OCI-LY7 (cell line): ENCODE results near the gene HIP1. TPM values are rescaled to one million over a fixed set of nuclear protein-coding genes. Genes with fewer than 3 reads are reported as not detected.

Experiments
- BruUV-seq: library from RNA; stranded (reverse); fragments of 400-500 nt; replicated peaks from 2 replicates; lab custom pipeline; 2021; lab: Mats Ljungman, UMichigan
- CTCF ChIA-PET: fragments of 300-600 bp; sonication (Branson Sonifier 250); formaldehyde crosslinking; loops from one replicate; lab custom pipeline; 2022; ENCODE audit warnings: antibody characterized with exemption; ENCODE audit not compliant: unreplicated experiment; lab: Charles Lee
- POLR2A ChIA-PET: fragments of 300-600 bp; sonication (Branson Sonifier 250); formaldehyde crosslinking; loops from one replicate; lab custom pipeline; 2022; ENCODE audit warnings: antibody characterized with exemption; lab: Charles Lee
- DNase-seq: peaks from one replicate; pipeline ENCODE4 v3.0.0-alpha.2; 2015; ENCODE audit warnings: low spot score
- H2AFZ ChIP-seq: fragments of 200-600 bp; sonication (generic), shearing (Covaris generic); 2 replicates; pipeline ENCODE4 v1.6.1; 2014; ENCODE audit warnings: mild to moderate bottlenecking, antibody characterized with exemption, low read length, moderate library complexity
- H3K27ac ChIP-seq: fragments of 200-600 bp; sonication (generic); 2 replicates; pipeline ENCODE4 v1.5.1; 2014; ENCODE audit warnings: mixed run types, low read depth, mild to moderate bottlenecking, moderate library complexity, low read length, inconsistent platforms; ENCODE audit not compliant: poor library complexity, severe bottlenecking
- H3K36me3 ChIP-seq: fragments of 200-600 bp; sonication (generic); 2 replicates; pipeline ENCODE4 v1.6.1; 2014; ENCODE audit warnings: mild to moderate bottlenecking, antibody characterized with exemption, low read length, moderate library complexity, mixed read lengths; ENCODE audit not compliant: insufficient read depth
- H3K4me1 ChIP-seq: fragments of 200-600 bp; sonication (generic); 2 replicates; pipeline ENCODE4 v1.5.1; 2014; ENCODE audit warnings: mild to moderate bottlenecking, low read length; ENCODE audit not compliant: insufficient read depth, poor library complexity, severe bottlenecking
- H3K4me2 ChIP-seq: fragments of 200-600 bp; sonication (generic); 2 replicates; pipeline ENCODE4 v1.6.1; 2014; ENCODE audit warnings: mild to moderate bottlenecking, low read length
- H3K4me3 ChIP-seq: fragments of 200-600 bp; sonication (generic); 2 replicates; pipeline ENCODE4 v1.5.1; 2014; ENCODE audit warnings: mild to moderate bottlenecking, low read depth, low read length; ENCODE audit not compliant: poor library complexity, severe bottlenecking
- H3K79me2 ChIP-seq: fragments of 200-600 bp; sonication (generic); 2 replicates; pipeline ENCODE4 v1.6.1; 2016; ENCODE audit warnings: low read depth, mild to moderate bottlenecking, low read length, moderate library complexity, mixed read lengths; ENCODE audit not compliant: insufficient read depth
- H3K9me2 ChIP-seq: fragments of 200-600 bp; sonication (generic); 2 replicates; pipeline ENCODE4 v1.6.1; 2016; ENCODE audit warnings: mild to moderate bottlenecking, low read length, mixed read lengths; ENCODE audit not compliant: insufficient read depth
- H3K9me3 ChIP-seq: fragments of 200-600 bp; sonication (generic); 2 replicates; pipeline ENCODE4 v1.6.1; 2014; ENCODE audit warnings: mild to moderate bottlenecking, mixed run types, low read length, mixed read lengths
- H4K20me1 ChIP-seq: fragments of 200-600 bp; sonication (generic); 2 replicates; pipeline ENCODE4 v1.6.1; 2014; ENCODE audit warnings: mild to moderate bottlenecking, antibody characterized with exemption, low read length, moderate library complexity, mixed read lengths; ENCODE audit not compliant: insufficient read depth
- EZH2phosphoT487 ChIP-seq: fragments of 200-600 bp; sonication (generic); IDR thresholded peaks from 2 replicates; pipeline ENCODE4 v1.6.1; 2018; ENCODE audit warnings: low read depth, borderline replicate concordance, mild to moderate bottlenecking, mixed run types, antibody characterized with exemption, low read length, moderate library complexity, mixed read lengths
- intact Hi-C: fragments of 100-400 bp; cut with micrococcal nuclease; formaldehyde crosslinking; loops from one replicate; pipeline ENCODE4 v1.10.0; 2022; ENCODE audit not compliant: unreplicated experiment
- total RNA-seq, 2 experiments: library from RNA; depleted of rRNA in 1 of 2; stranded (reverse); fragments of >200 nt in 1 of 2; shearing (Covaris generic) in 1 of 2; gene quantifications; 2 replicates each; pipeline ENCODE4 v1.2.3, GENCODE V29; 2014 to 2022
- TF ChIP-seq, protein P1 (sequence below): fragments of 200-600 bp; sonication (generic); conservative IDR thresholded peaks from 2 replicates; pipeline ENCODE4 v1.5.1; 2014; ENCODE audit warnings: mild to moderate bottlenecking, antibody characterized with exemption, low read length, moderate library complexity, mixed read lengths

HIP1 gene
- total RNA-seq, 2 experiments from 2014 or later: 15.0 to 27.8 TPM

DNA sequence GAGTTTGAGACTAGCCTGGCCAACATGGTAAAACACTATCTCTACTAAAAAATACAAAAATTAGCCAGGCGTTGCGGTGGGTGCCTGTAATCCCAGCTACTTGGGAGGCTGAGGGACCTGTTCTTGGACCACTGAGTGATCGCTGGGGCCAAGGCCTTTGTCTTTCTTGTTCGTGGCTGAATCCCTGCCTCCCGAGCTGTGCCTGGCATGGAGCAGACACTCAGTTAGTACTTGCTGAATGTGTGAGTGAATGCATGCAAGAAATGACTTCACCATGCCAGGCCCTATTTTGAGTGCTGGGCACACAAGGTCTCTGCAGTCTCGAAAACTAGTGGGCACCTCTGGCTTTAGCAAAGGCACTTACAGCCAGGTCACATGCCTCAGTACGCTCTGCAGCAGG lies 85.1 kb downstream of the HIP1 start:
- peaks cover 15% of the 10 kb centered on the region for H3K4me1 ChIP-seq
- H3K4me3 ChIP-seq: no peak overlapping the region
- no peaks in the 10 kb centered on the region for H4K20me1 ChIP-seq
- no peak for TF ChIP-seq EZH2phosphoT487
- TF ChIP-seq, protein P1, sequence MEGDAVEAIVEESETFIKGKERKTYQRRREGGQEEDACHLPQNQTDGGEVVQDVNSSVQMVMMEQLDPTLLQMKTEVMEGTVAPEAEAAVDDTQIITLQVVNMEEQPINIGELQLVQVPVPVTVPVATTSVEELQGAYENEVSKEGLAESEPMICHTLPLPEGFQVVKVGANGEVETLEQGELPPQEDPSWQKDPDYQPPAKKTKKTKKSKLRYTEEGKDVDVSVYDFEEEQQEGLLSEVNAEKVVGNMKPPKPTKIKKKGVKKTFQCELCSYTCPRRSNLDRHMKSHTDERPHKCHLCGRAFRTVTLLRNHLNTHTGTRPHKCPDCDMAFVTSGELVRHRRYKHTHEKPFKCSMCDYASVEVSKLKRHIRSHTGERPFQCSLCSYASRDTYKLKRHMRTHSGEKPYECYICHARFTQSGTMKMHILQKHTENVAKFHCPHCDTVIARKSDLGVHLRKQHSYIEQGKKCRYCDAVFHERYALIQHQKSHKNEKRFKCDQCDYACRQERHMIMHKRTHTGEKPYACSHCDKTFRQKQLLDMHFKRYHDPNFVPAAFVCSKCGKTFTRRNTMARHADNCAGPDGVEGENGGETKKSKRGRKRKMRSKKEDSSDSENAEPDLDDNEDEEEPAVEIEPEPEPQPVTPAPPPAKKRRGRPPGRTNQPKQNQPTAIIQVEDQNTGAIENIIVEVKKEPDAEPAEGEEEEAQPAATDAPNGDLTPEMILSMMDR: no peak
- no peak overlapping the region for H3K27ac ChIP-seq
- no peaks in the 10 kb centered on the region for H3K9me3 ChIP-seq
- POLR2A ChIA-PET: no interaction called here
- no peak for DNase-seq
- H2AFZ ChIP-seq: no peak overlapping the region
- H3K9me2 ChIP-seq: no peaks in the 10 kb centered on the region
- intact Hi-C loops: no loop called here
- peaks cover 6% of the 10 kb centered on the region; the same call in 1 of the 2 replicates for H3K36me3 ChIP-seq
- no peak overlapping the region for H3K4me2 ChIP-seq
- H3K79me2 ChIP-seq: no peaks in the 10 kb centered on the region
- CTCF ChIA-PET: no interaction called here
- BruUV-seq: no TSS peak

DNA sequence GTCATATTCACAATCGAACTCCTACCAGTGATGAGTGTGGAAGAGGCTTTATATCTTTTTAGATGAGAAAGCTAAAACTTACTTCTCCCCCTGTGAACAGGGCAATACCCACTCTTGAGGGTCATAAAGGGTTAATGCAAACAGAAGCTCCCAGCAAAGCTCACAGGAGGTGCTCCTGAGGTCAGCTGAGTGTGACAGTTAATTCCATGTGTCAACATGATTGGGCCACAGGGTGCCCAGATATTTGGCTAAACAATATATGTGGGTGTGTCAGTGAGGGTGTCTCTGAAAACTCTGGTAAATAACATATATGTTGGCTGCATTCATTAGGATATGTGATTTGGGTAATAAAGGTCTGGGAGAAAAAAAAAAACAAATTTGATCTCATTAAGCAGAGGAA lies 86.0 kb downstream of the HIP1 start:
- TF ChIP-seq, protein P1: no peak
- TF ChIP-seq EZH2phosphoT487: no peak

DNA sequence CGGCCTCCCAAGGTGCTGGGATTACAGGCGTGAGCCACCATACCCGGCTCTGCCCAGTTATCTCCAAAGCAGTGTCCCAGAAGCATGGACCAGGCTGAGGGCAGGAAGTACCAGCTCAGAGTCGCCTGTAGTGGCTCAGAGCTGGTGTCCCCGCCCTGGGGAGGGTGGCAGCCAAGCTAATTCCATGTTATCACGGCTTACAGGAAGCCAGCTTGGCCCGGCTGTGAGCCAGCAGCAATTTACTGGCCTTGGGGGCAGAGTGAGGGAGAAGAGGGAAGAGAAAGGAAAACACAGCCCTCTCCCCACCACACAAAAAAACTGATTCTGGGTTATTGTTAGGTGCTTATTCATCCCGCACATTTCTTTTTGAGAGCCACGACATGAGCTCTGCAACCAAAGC lies 88.1 kb downstream of the HIP1 start:
- peaks cover 13% of the 10 kb centered on the region; the same call in 1 of the 2 replicates for H3K36me3 ChIP-seq
- intact Hi-C loops: no loop called here
- TF ChIP-seq EZH2phosphoT487: no peak
- TF ChIP-seq, protein P1: no peak
- H4K20me1 ChIP-seq: no peaks in the 10 kb centered on the region
- H3K79me2 ChIP-seq: no peaks in the 10 kb centered on the region
- no peak for DNase-seq
- H3K27ac ChIP-seq: no peak overlapping the region
- BruUV-seq: no TSS peak
- H3K9me3 ChIP-seq: no peaks in the 10 kb centered on the region
- ChIA-PET CTCF (interaction anchor here (0.6 kb wide), 1 partner anchor 16 kb away, joined by 7 read pairs; no protein-coding TSS in a partner anchor), POLR2A (interaction anchor here (1.3 kb wide), 1 partner anchor 22 kb away, joined by 3 read pairs; no protein-coding TSS in a partner anchor)
- H2AFZ ChIP-seq: no peak overlapping the region
- peaks cover 15% of the 10 kb centered on the region for H3K4me1 ChIP-seq
- H3K4me2 ChIP-seq: no peak overlapping the region
- no peaks in the 10 kb centered on the region for H3K9me2 ChIP-seq
- no peak overlapping the region for H3K4me3 ChIP-seq

More for the DNA sequence above, 86.0 kb downstream of the HIP1 start:
- Histone ChIP-seq H3K79me2 (no peaks in the 10 kb centered on the region), H2AFZ (no peak overlapping the region), H3K36me3 (peaks cover 9% of the 10 kb centered on the region; the same call in 1 of the 2 replicates), H3K4me3 (no peak overlapping the region), H3K9me2 (no peaks in the 10 kb centered on the region), H3K27ac (no peak overlapping the region), H4K20me1 (no peaks in the 10 kb centered on the region), H3K4me2 (no peak overlapping the region), H3K4me1 (peaks cover 15% of the 10 kb centered on the region), H3K9me3 (no peaks in the 10 kb centered on the region)
- POLR2A ChIA-PET: interaction anchor here (0.7 kb wide), 1 partner anchor 91 kb away, joined by 3 read pairs; no protein-coding TSS in a partner anchor
- BruUV-seq: no TSS peak
- intact Hi-C loops: no loop called here
- no peak for DNase-seq
- CTCF ChIA-PET: no interaction called here
